Measurements from ENCODE around the gene TNKS1BP1.

DNA sequence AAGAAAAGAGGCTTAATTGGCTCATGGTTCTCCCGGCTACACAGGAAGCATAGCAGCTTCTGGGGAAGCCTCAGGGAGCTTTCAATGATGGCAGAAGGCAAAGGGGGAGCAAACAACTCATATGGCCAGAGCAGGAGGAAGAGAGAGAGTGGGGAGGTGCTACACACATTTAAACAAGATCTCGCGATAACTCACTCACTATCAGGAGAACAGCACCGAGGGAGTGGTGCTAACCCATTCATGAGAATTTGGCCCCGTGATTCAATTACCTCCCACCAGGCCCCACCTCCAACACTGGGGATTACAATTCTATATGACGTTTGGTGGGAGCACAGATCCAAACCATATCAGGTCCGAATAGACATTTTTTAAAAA, 46.0 kb downstream of the TNKS1BP1 start:
- TF ChIP-seq MYC (IDR thresholded peaks at IDR 0.05; ENCODE audit: borderline replicate concordance, low read length) (no peak), RARB (CRISPR knock-in tag; IDR thresholded peaks at IDR 0.05) (no peak), EHMT2 (IDR thresholded peaks at IDR 0.05; ENCODE audit: low read depth) (no peak), POLR2A (IDR thresholded peaks at IDR 0.05; ENCODE audit: low read length) (no peak), CEBPB (IDR thresholded peaks at IDR 0.05) (no peak), SREBF2 (IDR thresholded peaks at IDR 0.05) (no peak), SMC3 (IDR thresholded peaks at IDR 0.05) (no peak), EP300 (IDR thresholded peaks at IDR 0.05) (no peak), MAFK (IDR thresholded peaks at IDR 0.05; ENCODE audit: partially characterized antibody) (no peak)
- TF ChIP-seq, protein P1, sequence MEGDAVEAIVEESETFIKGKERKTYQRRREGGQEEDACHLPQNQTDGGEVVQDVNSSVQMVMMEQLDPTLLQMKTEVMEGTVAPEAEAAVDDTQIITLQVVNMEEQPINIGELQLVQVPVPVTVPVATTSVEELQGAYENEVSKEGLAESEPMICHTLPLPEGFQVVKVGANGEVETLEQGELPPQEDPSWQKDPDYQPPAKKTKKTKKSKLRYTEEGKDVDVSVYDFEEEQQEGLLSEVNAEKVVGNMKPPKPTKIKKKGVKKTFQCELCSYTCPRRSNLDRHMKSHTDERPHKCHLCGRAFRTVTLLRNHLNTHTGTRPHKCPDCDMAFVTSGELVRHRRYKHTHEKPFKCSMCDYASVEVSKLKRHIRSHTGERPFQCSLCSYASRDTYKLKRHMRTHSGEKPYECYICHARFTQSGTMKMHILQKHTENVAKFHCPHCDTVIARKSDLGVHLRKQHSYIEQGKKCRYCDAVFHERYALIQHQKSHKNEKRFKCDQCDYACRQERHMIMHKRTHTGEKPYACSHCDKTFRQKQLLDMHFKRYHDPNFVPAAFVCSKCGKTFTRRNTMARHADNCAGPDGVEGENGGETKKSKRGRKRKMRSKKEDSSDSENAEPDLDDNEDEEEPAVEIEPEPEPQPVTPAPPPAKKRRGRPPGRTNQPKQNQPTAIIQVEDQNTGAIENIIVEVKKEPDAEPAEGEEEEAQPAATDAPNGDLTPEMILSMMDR (IDR thresholded peaks at IDR 0.05), result no peak
- TF ChIP-seq, protein P2, sequence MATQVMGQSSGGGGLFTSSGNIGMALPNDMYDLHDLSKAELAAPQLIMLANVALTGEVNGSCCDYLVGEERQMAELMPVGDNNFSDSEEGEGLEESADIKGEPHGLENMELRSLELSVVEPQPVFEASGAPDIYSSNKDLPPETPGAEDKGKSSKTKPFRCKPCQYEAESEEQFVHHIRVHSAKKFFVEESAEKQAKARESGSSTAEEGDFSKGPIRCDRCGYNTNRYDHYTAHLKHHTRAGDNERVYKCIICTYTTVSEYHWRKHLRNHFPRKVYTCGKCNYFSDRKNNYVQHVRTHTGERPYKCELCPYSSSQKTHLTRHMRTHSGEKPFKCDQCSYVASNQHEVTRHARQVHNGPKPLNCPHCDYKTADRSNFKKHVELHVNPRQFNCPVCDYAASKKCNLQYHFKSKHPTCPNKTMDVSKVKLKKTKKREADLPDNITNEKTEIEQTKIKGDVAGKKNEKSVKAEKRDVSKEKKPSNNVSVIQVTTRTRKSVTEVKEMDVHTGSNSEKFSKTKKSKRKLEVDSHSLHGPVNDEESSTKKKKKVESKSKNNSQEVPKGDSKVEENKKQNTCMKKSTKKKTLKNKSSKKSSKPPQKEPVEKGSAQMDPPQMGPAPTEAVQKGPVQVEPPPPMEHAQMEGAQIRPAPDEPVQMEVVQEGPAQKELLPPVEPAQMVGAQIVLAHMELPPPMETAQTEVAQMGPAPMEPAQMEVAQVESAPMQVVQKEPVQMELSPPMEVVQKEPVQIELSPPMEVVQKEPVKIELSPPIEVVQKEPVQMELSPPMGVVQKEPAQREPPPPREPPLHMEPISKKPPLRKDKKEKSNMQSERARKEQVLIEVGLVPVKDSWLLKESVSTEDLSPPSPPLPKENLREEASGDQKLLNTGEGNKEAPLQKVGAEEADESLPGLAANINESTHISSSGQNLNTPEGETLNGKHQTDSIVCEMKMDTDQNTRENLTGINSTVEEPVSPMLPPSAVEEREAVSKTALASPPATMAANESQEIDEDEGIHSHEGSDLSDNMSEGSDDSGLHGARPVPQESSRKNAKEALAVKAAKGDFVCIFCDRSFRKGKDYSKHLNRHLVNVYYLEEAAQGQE (IDR thresholded peaks at IDR 0.05), result no peak
- TF ChIP-seq, protein P3, sequence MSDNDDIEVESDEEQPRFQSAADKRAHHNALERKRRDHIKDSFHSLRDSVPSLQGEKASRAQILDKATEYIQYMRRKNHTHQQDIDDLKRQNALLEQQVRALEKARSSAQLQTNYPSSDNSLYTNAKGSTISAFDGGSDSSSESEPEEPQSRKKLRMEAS (IDR thresholded peaks at IDR 0.05), result no peak

All from A549 (cell line).